Bone marrow (tissue), 2 donors: ENCODE data around the gene S1PR1.
A peak's percentile ranks its signal among the peaks of the same experiment; 100 is the strongest.

ENCODE experiments used
- DNase-seq, 2 donors: peaks; one replicate each; lab custom pipeline; 2025; lab: John Stamatoyannopoulos, UW

Gene S1PR1

DNA sequence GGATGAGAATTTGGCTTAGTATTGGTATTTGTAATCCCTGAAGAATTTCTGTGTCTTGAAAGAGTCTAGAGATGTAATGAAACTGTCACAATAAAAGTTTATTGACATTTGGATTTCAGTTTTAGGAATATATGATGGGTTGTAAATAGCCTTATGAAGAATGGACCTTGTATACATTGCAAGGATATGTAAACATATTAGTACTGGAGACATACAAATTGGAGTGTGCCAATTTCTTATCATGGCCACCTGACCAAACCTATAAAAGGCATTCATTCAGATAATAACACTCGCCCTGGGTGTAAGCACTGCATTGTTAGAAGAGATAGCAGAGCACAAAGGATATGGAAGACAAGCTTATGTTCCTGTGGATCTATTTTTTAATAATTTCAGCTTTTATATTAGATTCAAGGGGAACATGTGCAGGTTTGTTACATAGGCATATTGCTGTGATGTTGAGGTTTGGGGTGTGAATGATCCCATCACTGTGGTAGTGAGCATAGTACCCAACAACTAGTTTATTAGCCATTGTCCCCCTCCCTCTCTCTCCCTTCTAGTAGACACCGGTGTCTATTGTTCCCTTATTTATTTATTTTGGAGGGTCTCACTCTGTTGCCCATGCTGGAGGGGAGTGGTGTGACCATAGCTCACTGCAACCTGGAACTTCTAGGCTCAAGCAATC is 8.6 kb downstream of the S1PR1 start:
- DNase-seq = no peak

DNA sequence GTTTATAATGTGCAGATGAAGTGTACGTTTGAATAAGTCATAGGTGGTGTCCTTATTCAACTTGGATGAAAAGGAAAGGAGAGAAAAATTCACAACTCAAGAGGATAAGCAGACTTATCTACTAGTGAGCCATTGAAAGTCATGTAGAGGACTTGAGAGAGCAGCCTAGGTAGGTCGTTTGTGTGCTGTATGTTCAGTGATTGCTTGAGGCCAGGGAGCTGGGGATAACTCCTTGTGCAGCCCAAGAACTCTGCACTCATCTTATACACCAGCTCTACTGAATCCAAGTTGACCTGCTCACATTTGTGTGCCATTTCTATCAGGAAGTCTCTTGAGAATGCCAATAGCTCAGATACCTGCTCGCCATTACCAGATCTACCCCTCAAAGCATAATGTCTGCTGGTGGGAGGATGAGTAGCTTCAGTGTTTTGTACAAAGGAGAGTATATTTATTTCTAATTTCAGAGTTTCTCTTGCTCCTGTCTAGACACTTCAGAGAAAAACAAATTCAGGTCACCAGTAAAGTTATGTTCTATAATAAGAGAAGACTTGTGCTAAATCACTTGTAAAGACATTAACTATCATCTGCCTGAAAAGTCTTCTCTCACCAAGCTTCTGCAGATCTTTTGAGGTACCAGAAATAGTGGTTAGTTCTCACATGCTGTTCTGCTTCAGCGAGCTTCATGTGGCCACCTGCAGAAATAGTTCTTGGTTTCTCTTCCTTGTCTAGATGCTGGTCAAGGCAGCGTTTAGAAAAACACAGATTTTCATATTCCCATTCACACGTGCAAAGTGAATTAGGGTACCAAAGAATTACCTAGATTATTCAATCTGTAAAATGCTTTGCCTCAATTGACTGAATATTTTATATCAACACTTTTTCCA is 10.8 kb downstream of the S1PR1 start:
- no peak for DNase-seq

DNA sequence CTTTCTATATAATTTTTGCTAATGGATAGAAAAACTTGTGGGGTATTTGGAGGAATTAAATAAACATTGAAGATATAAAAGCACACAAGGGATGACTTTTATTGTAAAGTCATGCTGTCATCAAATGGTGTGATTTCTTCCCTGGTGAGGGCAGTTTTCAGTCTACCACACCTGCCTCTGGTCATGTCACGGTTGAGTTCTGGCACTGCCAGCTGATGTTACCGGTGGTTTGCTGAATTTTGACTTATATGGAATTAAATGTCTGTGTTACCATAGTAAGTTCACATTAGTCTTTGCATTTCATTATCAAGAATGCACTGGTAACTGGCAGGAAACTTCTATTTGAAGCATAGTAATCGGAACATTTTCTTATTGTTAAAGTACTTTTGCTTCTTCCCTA is 13.4 kb downstream of the S1PR1 start:
- no peak for DNase-seq

DNA sequence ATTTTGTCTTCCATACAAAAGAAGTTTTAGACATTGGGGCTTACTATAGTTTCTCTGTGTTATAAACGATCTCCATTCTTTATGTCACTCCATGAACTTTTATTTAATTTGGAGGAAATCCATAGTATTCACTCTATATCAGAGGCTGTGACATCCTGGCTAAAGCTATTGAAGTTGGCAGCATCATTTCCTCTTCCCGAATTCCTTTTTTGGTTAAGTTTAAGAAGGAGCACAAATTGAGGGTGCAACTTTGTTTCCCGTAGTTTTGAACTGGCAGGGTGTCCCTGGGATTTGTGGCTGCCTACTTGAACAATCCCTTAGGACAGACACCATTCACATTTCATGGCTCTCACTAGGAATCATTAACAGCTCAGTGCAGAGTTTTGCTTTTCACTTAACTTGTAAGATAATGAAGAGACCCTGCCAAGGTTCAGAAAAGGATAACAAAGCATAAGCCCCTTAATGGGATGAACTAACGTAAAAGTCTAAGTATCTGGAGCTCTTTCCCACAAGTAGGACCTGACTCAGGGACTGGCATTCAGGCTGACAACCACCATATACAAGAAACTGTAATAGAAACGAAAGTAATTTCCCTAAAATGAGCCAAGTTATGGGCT is 13.9 kb downstream of the S1PR1 start:
- no peak for DNase-seq

DNA sequence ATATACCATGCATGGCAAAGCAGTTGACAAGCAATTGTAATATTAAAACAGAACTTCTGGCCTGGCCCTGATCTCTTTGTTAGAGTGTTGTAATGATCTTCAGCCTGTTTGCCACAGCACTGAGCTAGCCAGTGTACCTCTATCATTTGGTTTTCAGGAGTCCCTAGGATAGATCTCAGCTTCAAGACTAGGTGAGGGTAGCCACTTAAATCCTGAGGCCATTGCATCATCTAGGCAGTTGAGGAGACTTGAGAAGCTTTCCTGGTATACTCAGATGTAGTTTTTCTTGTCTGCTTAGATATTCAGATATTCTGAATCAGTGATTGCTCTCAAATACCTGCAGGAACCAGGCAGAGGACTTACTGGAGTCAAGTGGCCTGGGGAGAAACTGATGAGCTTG is 14.7 kb downstream of the S1PR1 start:
- DNase-seq = no peak

DNA sequence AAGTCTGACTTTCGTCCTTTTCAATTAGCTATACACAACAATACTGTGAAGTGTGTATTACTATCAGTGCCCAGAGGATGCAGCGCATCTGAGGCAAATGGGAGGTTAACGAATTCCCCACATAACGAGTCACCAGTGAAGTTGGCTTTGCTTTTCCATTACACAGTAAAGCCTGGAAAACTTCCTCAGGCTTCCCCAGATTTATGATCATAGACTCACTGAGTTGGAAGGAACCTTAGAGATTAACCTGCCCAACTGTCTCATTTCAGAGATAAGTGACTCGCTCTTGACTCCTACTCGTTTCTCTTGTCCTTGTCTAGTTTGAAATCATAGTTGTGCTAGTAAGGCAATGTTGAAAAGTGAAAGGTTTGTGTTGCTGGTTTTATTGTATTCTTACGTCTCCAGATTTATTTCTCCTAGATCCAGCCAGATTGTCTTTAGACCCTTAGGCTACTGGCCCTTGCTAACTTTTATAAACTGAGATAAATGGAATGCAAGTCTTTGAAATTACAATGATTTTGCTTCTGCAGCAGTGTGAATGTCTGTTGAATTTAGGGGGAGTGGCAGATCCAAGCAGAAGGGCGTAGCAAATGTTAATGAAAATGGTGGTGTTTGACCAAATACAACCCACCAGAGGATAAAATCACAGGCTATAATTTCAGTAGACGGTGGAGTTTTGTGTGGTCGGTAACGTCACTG is 17.3 kb downstream of the S1PR1 start:
- no peak for DNase-seq

DNA sequence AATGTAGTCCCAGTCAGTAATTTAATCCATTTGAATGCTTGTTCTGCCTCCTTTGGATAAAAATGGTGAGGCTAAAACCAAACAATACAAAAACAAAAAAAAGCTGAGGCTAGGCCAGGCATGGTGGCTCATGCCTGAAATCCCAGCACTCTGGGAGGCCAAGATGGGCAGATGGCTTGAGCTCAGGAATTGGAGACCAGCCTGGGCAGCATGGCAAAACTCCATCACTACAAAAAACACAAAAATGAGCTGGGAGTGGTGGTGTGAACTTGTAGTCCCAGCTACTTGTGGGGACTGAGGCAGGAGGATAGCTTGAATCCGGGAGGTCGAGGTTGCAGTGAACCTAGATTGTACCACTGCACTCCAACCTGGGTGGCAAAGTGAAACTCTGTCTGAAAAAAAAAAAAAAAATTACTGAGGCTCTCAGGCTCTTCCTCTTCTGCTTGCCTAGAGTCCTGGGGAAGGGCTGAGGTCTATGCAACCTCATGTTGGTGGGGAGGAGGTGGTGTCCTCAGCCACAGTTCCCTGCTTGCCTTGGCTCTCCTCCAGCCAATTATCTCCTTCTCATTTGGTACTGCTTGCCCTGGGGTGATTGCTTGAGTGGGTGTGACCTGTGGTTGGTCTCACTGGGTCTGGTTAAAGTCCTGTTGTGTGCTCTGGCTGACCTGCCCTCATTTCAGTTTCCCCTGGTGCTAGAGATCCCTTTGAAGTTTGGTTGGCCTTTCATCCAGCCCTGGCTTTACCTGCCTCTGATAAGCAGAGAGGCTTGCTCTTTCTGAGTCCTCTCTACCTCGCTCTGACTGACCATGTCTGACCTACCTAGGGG is 20.9 kb downstream of the S1PR1 start:
- peak; percentile 16 to 85 for DNase-seq

DNA sequence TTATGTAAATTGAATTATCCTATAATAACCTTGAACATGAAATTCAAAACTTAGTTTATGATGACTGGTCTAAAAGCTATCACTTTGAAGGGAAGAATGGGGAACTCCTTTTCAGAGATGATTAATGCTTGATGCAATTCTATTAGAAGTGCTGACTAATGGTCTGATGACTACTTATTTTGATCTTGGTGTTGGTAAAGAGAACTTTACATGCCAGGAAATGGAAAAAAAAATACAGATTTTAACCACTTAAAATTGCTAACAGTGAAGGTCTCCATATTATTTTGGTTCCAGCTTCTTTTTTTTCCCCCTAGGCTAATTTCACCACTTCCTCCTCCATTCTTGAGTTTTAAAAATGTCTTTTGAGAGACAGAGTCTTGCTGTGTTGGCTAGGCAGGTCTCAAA is 22.9 kb downstream of the S1PR1 start:
- DNase-seq = peak in 1 of 2 donors; percentile 96

DNA sequence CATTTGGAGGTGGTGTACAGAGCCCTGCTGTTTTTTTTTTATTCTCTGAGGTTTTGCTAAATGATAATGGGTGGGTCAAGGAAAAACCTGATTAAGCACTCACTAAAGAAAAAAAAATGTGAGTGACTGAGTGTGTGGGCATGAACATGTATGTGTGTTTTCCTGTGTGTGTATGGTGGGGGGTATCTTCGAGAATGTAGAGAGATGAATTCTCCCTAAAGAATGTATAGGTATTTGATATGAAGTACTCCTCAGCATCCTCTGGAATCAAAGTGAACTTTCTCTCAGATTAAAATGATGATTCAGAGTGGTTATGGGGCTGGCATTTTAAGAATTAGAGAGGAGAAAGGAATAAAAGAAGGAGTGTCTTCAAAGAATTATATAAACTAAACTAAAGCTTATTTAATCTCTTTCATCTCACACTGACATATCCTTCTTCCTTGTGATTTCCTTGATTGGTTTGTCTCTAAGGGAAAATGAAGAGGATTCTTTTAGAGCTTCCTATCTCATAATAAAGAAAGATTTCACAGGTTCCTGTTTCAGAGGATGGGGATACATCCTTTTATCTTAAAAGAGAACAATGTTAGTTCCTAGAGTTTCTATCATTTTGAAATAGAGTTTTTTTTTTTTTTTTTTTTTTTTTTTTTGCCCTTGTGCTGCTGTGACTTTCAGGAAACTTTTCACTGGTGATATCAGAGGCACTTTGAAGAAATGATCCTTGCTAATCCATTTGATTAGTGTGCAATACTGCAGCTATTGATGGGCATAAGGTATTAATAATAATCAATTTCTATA is 23.9 kb downstream of the S1PR1 start:
- DNase-seq = no peak

DNA sequence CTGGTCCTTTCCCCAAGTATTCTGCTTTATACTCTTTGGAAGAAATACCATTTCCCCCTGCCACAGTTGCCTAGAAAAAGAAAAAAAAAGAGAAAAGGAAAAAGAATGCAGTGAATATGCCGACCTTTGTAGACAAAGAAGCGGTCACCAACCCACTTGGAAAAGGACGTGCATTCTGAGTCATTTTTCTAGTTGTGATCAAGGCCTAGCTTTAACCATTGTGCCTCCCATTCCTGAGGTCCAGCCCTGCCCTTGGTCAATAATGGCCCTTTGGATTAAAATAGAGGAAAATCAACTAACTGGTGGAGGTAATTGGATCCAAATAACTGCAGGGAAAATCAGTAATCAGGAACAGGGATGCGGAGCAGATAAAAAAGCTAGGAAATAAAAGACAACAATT is 24.8 kb downstream of the S1PR1 start:
- DNase-seq = no peak

DNA sequence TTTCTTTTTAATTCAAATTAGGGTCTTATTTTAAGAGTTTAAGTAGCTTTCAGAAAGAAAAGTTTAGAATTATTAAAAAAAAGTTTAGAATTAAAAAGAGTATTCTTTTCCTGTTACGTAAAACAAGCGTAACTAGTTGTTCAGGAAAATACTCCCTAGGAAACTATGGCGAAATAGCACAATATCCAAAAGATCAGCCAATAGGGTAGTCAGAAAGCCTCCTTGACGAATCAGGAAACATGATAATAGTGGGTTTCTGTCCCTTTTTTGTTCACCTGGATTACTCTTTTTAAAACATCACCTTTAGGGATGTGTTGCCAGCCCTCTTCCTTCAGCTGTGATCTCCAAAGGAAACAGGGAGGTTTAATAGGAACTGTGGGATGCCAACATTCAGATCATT is 25.2 kb downstream of the S1PR1 start:
- no peak for DNase-seq

DNA sequence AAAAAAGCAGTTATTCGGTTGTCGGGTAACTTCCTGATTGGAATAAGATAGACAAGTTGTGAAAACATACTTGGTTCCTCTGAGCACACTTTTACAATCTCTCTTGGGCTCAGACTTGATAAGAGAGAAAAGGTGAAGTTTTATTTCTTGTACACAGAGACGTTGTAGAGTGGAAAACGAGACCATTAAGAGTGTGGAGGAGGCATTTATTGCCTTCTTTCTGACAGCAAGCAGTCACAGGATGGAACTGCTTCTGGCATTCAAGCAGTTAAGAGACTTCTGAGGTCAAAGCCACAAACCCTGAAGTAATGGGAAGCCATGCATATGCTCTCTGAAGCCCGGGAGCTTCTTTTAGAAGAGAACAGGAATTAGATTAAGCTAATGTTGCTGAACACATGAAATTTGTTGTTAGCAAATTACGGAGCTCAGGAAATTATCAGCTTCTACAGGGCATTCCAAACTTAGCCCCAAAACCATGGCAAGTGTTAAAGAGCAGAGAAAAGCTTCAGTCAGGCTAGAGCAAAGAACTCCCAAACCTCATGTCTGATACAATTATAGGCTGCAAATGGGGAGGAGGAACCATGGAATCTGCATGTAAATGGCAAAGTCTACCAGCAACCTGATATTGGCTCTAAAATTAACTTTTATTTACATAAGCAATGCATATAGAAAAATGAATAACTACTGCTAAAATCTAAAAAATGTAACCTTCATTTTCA is 26.0 kb downstream of the S1PR1 start:
- peak in 1 of 2 donors; percentile 57 for DNase-seq

DNA sequence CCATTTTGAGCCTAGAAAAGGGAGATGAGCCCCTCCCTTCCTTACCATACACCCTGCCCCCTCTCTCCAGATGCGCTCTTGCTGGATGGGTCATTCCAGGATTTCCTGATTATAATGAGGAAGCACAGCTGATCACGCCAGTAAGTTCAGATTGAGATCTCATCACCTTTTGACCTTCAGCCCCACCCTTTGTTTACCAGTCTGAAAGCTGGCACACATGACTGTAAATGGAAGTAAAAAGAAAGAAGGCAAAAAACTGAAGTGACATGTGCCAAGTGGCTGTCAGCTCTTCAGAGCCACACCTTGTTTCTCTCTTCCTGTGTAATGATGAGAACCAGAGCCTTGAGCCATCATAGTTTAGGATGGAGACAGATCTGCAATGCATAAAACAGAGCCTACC is 27.9 kb downstream of the S1PR1 start:
- peak in 1 of 2 donors; percentile 20 for DNase-seq

DNA sequence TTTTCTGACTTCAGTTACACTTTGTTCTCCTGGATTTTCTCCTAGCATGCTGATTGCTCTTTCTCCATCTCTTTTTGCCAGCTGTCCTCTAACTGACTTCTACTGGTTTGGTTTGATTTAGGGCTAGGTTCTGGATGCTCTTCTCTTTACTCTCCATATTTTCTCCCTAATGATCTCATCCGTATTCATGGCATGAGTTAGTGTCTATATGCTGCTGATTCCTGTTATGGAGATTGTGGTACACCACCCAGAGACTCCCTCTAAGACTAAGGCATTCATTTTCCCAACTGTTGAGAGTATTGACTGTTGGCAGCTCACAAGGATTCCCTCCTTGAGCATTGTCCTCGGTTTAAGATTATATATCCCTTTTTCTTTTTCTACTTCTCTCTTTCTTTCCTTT is 28.9 kb downstream of the S1PR1 start:
- no peak for DNase-seq

DNA sequence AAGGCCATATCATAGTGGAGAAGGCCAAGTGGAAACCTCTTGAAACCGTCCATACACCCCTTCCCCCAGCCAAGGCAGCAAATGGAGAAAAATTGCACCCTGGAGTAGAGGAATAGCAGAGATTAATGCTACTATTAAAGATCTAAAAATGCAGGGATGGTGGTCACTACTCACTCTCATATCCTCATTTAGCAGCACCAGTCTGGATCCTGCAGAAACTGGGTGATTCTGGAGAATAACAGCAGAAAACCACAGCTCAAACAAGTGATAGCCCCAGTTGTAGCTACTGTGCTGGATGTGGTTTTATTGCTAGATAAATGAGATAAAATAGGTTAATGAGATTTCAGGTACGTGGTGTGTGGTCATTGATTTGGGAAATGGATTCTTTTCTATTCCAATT is 30.3 kb downstream of the S1PR1 start:
- DNase-seq = no peak

DNA sequence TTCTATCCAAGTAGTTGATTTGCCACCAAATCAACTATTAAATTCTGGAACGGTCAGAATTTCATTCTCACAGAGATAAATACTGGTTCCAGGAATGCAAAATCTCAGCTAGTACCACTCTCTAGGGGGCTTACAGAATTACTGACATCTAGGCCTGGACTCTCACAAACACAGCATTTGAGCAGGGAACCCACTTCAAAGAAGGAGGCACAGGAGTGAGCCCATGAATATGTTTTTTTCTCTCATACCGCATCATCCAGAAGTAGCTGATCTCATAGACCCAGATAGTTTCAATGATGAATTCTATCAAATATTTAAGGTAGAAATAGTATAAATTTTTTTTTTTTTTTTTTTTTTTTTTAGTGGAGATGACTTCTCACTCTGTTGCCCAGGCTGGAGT is 32.1 kb downstream of the S1PR1 start:
- no peak for DNase-seq

DNA sequence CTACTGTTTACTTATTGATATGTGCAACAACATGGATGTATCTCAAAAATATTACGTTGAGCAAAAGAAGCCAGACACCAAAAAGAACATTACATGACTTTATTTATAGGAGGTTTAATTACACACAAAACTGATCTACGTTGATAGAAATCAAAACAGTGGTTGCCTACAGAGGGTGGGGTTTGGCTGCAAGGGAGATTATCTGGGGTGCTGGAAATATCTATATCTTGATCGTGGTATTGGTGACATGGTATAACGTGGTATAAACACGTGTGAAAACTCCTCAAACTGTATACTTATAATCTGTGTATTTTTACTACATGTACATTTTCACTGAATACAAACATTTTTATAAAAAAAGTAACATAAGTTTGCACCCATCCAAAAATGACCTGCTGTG is 38.9 kb downstream of the S1PR1 start:
- no peak for DNase-seq

DNA sequence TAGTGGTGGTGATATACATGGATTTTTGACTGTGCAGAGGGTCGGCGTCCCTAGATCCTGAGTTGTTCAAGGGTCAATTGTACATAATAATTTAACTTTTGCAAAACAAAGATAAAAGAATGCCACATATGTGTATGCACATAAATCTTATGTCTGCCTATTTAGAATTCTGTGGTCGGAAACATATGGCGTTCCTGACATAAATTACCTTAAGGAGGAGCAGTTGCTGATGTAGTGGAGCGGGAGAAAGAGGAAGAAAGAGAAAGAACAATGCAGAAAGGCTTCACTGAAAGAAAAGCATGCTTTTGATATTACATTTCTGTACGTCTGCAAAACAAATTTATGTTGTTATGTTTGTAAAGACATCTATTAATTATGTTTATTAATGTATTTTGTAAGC is 40.0 kb downstream of the S1PR1 start:
- DNase-seq = peak in 1 of 2 donors; percentile 86

DNA sequence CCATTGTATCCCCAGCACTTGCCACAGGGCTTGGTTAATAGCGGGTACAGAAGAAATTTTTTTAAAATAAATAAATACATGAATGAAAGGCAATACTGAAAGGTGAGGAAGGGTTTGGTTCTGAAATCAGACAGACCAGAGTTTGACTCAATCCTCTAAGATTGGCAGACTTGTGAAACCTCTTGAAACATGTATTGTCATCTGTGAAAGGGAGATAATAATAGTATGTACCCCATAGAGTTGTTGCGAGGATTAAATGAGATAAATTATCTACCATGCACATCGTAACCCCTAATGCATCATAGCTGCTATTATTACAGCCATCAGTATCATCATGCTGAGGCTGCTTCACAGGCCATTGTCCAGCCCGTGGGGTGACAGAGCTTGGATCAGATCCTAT is 41.4 kb downstream of the S1PR1 start:
- DNase-seq = no peak

DNA sequence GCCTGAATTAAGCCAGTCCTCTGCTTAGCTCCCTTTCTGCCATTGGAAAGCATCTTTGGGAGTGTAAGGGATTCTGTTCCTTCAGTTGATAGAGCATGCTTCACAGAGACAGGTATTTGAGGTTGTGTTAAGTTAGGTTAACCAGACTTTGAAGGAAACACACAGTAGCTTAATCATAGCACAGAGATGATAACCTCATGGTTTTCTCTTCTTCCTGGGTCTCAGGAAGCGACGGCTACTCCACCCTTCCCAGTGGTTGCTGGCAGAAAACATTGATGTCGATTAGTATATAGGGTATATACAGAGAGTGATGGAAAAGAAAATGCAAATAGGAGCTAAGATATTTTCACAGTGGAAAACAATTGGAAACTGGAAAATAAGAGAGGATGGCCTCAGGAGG is 42.0 kb downstream of the S1PR1 start:
- no peak for DNase-seq
